IPS-15b (cell line): ENCODE data around the gene TSHZ2.

Experiments
- H3K27me3 ChIP-seq: one replicate; pipeline ENCODE4 v1.6.1; 2013; ENCODE audit warnings: low read length; ENCODE audit not compliant: control insufficient read depth, insufficient read depth
- H3K36me3 ChIP-seq: one replicate; pipeline ENCODE4 v1.6.1; 2013; ENCODE audit warnings: low read length; ENCODE audit not compliant: control insufficient read depth, insufficient read depth
- H3K4me1 ChIP-seq: one replicate; pipeline ENCODE4 v1.6.1; 2013; ENCODE audit warnings: mild to moderate bottlenecking, low read length; ENCODE audit not compliant: control insufficient read depth, insufficient read depth
- H3K4me3 ChIP-seq: one replicate; pipeline ENCODE4 v1.5.1; 2013; ENCODE audit warnings: low read depth, low read length
- H3K9ac ChIP-seq: one replicate; pipeline ENCODE4 v1.6.1; 2013; ENCODE audit warnings: low read depth, mild to moderate bottlenecking, low read length
- H3K9me3 ChIP-seq: one replicate; pipeline ENCODE4 v1.6.1; 2013; ENCODE audit warnings: mild to moderate bottlenecking, low read length; ENCODE audit not compliant: control insufficient read depth, insufficient read depth

TSHZ2 gene

GRCh38 chr20:53227523-53227922 is 255.4 kb downstream of the TSHZ2 start:
- Histone ChIP-seq H3K4me3 (no peak overlapping the region), H3K36me3 (no peaks in the 10 kb centered on the region), H3K9ac (no peak overlapping the region), H3K4me1 (no peaks in the 10 kb centered on the region), H3K9me3 (no peaks in the 10 kb centered on the region), H3K27me3 (no peaks in the 10 kb centered on the region)

- Histone ChIP-seq H3K9ac (no peak overlapping the region), H3K4me3 (no peak overlapping the region), H3K27me3 (no peaks in the 10 kb centered on the region), H3K36me3 (no peaks in the 10 kb centered on the region), H3K4me1 (no peaks in the 10 kb centered on the region), H3K9me3 (no peaks in the 10 kb centered on the region)
These were observed 258.9 kb downstream of the TSHZ2 start for GRCh38 chr20:53231061-53231460.

GRCh38 chr20:53237461-53237860 is 265.3 kb downstream of the TSHZ2 start:
- H3K4me3 ChIP-seq: no peak overlapping the region
- no peaks in the 10 kb centered on the region for H3K9me3 ChIP-seq
- H3K9ac ChIP-seq: no peak overlapping the region
- no peaks in the 10 kb centered on the region for H3K36me3 ChIP-seq
- no peaks in the 10 kb centered on the region for H3K27me3 ChIP-seq
- peaks cover 4% of the 10 kb centered on the region for H3K4me1 ChIP-seq

- no peaks in the 10 kb centered on the region for H3K27me3 ChIP-seq
- no peaks in the 10 kb centered on the region for H3K9me3 ChIP-seq
These were observed 266.0 kb downstream of the TSHZ2 start for GRCh38 chr20:53238121-53238660.

GRCh38 chr20:53243152-53243551 is 271.0 kb downstream of the TSHZ2 start:
- no peak overlapping the region for H3K4me3 ChIP-seq
- no peaks in the 10 kb centered on the region for H3K36me3 ChIP-seq
- no peaks in the 10 kb centered on the region for H3K9me3 ChIP-seq
- no peaks in the 10 kb centered on the region for H3K27me3 ChIP-seq
- H3K4me1 ChIP-seq: no peaks in the 10 kb centered on the region
- no peak overlapping the region for H3K9ac ChIP-seq

More at GRCh38 chr20:53238121-53238660, 266.0 kb downstream of the TSHZ2 start:
- Histone ChIP-seq H3K9ac (no peak overlapping the region), H3K4me3 (no peak overlapping the region), H3K36me3 (no peaks in the 10 kb centered on the region), H3K4me1 (peaks cover 4% of the 10 kb centered on the region)

- H3K4me1 ChIP-seq: no peaks in the 10 kb centered on the region
- no peaks in the 10 kb centered on the region for H3K27me3 ChIP-seq
- H3K9me3 ChIP-seq: no peaks in the 10 kb centered on the region
- H3K9ac ChIP-seq: no peak overlapping the region
- H3K36me3 ChIP-seq: no peaks in the 10 kb centered on the region
- H3K4me3 ChIP-seq: no peak overlapping the region
These were observed 272.6 kb downstream of the TSHZ2 start for GRCh38 chr20:53244711-53245110.

GRCh38 chr20:53245574-53245973 is 273.4 kb downstream of the TSHZ2 start:
- Histone ChIP-seq H3K36me3 (no peaks in the 10 kb centered on the region), H3K9me3 (no peaks in the 10 kb centered on the region), H3K4me3 (no peak overlapping the region), H3K4me1 (no peaks in the 10 kb centered on the region), H3K27me3 (no peaks in the 10 kb centered on the region), H3K9ac (no peak overlapping the region)

- H3K4me1 ChIP-seq: no peaks in the 10 kb centered on the region
- H3K9me3 ChIP-seq: no peaks in the 10 kb centered on the region
- H3K9ac ChIP-seq: no peak overlapping the region
- H3K36me3 ChIP-seq: no peaks in the 10 kb centered on the region
- H3K27me3 ChIP-seq: no peaks in the 10 kb centered on the region
- no peak overlapping the region for H3K4me3 ChIP-seq
These were observed 275.4 kb downstream of the TSHZ2 start for GRCh38 chr20:53247468-53248103.

GRCh38 chr20:53250456-53250855 is 278.3 kb downstream of the TSHZ2 start:
- Histone ChIP-seq H3K4me1 (no peaks in the 10 kb centered on the region), H3K9ac (no peak overlapping the region), H3K9me3 (no peaks in the 10 kb centered on the region), H3K27me3 (no peaks in the 10 kb centered on the region), H3K36me3 (no peaks in the 10 kb centered on the region), H3K4me3 (no peak overlapping the region)

GRCh38 chr20:53252002-53252401 is 279.8 kb downstream of the TSHZ2 start:
- H3K9me3 ChIP-seq: no peaks in the 10 kb centered on the region

GRCh38 chr20:53253668-53254067 is 281.5 kb downstream of the TSHZ2 start:
- Histone ChIP-seq H3K4me3 (no peak overlapping the region), H3K36me3 (no peaks in the 10 kb centered on the region), H3K9ac (no peak overlapping the region), H3K27me3 (no peaks in the 10 kb centered on the region), H3K9me3 (no peaks in the 10 kb centered on the region), H3K4me1 (no peaks in the 10 kb centered on the region)

More at GRCh38 chr20:53252002-53252401, 279.8 kb downstream of the TSHZ2 start:
- H3K4me3 ChIP-seq: no peak overlapping the region
- H3K27me3 ChIP-seq: no peaks in the 10 kb centered on the region
- no peaks in the 10 kb centered on the region for H3K36me3 ChIP-seq
- H3K4me1 ChIP-seq: no peaks in the 10 kb centered on the region
- H3K9ac ChIP-seq: no peak overlapping the region

- Histone ChIP-seq H3K27me3 (no peaks in the 10 kb centered on the region), H3K9me3 (no peaks in the 10 kb centered on the region), H3K4me3 (no peak overlapping the region), H3K9ac (no peak overlapping the region), H3K36me3 (no peaks in the 10 kb centered on the region), H3K4me1 (no peaks in the 10 kb centered on the region)
These were observed 283.0 kb downstream of the TSHZ2 start for GRCh38 chr20:53255102-53255710.
